ENCODE results near the gene BLVRB.
A peak's percentile ranks its signal among the peaks of the same experiment; 100 is the strongest.
"Not testable (repeated sequence)": the region's sequence is repeated elsewhere in the genome, so short reads cannot be mapped to it uniquely, and the experiment has no call there.

Gene BLVRB

GRCh38 chr19:40449506-40449905 lies 16.0 kb downstream of the BLVRB start:
- DNase-seq (ENCODE audit: low read depth), result no peak

GRCh38 chr19:40446263-40446784 lies 19.2 kb downstream of the BLVRB start:
- DNase-seq (ENCODE audit: low read depth), result no peak

DNA sequence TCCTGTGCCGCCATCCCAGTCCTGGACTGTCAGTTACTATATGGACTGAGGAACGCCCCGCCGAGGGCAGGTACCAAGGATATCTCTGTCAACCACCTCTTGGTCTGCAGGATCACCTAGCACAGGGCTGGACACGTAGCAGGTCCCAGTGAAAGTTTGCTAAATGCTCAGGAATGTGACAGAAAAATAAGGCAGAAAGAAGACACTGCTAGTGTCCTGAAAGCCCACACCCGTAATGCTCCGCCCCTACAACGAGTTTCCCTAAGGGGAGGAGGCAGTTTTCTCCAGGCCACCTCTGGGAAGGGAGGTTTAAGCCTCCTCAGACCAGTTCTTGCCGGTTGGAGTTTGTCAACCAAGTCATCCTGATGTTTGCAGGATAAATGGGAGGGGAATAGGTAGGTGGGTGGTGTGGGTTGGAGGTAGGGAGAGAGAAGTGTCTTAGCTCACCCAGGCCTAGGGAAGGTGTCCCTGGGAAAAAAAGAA lies 19.7 kb downstream of the BLVRB start:
- no peak for DNase-seq (ENCODE audit: low read depth)

DNA sequence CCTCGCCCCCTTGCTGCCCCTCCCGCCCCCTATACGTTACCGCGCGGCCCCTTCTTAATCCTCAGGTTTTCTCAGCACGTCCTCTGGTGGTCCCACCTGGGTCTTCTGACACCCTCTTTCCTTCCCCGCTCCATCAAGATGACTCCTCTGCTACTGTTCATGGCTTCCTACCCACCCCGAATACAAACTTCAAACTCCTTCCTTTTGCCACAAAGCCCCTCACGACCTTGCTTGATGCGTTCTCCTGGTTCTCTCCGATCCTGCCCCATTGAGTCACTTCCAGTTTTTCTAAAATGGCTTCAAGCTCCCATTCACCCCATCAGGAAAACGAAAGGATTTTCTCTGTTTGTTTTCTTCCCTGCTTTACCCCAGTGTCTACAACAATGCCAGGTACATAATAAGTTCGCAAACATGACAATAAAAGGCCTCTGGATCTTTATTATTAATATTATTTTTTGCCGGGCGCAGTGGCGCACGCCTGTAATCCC lies 20.7 kb downstream of the BLVRB start:
- DNase-seq (ENCODE audit: low read depth), result no peak

- peak; percentile 96 for DNase-seq (ENCODE audit: low read depth)
Measured at GRCh38 chr19:40444000-40444824, 21.3 kb downstream of the BLVRB start, which contains the start of gene SERTAD3. Gene SERTAD3, minus strand, starts transcription at chr19:40444335. Its CDS starts 2,255 bp downstream, at chr19:40442080.

DNA sequence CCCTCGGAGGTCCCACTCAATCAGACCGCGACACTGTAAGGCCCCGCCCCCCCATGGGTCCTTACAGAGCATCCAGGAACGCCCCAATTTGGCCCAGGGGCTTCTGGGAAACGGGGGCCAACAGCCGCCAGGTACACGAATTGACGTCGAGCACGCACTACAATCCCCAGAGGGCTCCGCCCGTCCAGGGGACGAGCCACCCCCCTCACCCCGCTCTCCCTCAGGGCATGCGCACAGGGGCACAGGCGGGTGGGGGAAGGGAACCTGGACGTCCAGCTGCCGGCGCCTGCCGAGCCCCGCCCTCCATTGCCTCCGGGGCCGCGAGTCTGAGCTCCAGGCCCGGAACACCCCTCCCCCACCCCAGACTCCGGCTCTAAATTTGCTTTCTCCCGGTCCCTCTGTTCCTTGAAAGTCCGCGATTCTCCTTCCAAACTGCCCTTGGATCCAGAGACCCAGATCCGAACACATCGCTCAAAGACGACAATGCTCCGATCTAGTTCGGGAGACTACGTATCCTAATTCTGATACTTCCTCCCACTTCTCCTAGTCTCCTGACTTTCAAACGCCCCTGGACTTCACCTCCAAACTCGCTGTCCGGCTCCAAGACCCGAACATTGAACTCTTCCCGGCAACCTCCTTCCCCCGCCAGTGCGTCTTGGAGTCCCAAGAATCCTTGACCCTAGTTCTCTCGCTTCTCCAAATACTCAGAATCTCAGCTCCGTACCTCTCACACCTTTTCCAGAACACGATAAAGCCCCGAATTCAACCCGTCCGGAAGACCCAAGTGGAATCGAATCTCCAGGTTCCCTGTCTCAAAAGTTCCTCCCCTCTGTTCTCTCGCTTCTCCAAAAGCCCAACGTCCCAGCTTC lies 22.2 kb downstream of the BLVRB start:
- peak; percentile 99 for DNase-seq (ENCODE audit: low read depth)

DNA sequence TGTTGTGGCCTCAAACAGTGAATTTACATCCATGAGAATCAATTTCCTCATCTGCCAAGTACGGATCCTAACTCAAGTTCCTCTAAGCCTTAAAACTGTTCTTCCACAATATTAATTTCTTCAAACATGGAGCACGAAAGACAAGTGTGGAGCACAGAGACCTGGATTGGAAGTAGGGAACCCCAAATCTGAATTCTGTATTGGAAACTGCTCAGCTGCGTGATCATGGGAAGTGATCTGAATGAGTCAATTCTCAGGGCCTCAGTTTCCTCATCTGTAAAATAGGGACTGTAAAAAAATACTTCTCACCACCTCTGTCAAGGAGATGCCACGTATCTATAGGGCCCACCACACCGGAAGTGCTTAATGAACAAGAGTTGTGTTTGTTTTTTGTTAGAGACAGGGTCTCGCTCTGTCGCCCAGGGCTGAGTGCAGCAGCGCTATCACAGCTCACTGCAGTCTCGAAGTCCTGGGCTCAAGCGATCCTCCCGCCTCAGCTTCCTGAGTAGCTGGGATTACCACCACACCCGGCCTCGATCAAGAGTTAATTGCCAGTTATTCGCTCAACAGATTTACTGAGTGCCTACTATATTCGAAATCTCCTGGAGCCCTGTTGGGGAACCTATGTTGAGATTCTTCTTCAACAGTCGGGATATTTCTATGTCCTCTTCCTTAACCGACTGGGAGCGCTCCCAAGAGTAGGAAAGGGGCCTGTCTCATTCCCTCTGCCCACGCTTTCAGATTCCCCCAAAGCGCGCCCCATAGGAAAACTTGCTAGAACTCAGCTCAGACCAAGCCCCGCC lies 23.0 kb downstream of the BLVRB start:
- DNase-seq (ENCODE audit: low read depth), result no peak

GRCh38 chr19:40441719-40442253 lies 23.8 kb downstream of the BLVRB start:
- DNase-seq (ENCODE audit: low read depth), result no peak

DNA sequence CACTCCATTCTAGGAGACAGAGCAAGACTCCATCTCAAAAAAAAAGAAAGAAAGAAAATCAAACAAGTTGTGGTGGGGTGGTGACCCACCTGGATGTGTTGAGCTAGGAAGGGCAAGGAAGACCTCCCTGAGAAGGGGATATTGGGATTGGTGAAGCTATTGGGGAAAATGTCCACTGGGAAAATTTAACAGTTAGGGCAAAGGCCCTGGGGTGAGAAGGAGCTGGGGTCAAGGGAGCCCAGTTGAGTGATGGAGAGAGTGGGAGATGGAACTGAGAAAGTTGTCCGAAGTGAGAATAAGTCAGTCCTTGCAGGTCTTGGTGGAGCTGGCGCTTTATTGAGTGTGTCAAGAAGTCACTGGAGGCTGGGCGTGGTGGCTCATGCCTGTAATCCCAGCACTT lies 27.3 kb downstream of the BLVRB start:
- no peak for DNase-seq (ENCODE audit: low read depth)

- peak; percentile 26 for DNase-seq (ENCODE audit: low read depth)
Measured at GRCh38 chr19:40433391-40434216, 31.9 kb downstream of the BLVRB start.

GRCh38 chr19:40432760-40433159 lies 32.8 kb downstream of the BLVRB start:
- DNase-seq (ENCODE audit: low read depth), result not testable (repeated sequence)

- DNase-seq (ENCODE audit: low read depth), result no peak
Measured at GRCh38 chr19:40431698-40432097, 33.8 kb downstream of the BLVRB start.

DNA sequence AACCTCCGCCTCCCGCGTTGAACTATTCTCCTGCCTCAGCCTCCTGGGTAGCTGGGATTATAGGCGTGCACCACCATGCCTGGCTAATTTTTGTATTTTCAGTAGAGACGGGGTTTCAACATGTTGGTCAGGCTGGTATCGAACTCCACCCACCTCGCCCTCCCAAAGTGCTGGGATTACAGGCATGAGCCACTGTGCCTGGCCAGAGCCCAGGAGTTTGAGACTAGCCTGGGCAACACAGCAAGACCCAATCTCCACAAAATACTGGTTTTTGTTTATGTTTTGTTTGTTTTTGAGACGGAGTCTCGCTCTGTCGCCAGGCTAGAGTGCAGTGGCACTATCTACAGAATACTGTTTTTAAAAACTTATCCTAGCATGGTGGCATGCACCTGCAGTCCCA lies 35.3 kb downstream of the BLVRB start:
- not testable (repeated sequence) for DNase-seq (ENCODE audit: low read depth)

DNA sequence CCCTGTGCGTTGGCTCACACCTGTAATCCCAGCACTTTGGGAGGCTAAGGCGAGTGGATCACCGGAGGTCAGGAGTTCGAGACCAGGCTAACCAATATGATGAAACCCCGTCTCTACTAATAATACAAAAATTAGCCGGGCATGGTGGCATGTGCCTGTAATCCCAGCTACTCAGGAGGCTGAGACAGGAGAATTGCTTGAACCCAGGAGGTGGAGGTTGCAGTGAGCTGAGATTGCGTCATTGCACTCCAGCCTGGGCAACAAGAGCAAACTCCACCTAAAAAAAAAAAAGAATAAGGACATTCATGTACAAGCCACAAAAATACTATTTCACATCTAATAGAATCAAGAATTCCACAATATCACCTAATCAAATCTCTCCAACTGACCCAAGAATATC lies 37.3 kb downstream of the BLVRB start:
- not testable (repeated sequence) for DNase-seq (ENCODE audit: low read depth)

DNA sequence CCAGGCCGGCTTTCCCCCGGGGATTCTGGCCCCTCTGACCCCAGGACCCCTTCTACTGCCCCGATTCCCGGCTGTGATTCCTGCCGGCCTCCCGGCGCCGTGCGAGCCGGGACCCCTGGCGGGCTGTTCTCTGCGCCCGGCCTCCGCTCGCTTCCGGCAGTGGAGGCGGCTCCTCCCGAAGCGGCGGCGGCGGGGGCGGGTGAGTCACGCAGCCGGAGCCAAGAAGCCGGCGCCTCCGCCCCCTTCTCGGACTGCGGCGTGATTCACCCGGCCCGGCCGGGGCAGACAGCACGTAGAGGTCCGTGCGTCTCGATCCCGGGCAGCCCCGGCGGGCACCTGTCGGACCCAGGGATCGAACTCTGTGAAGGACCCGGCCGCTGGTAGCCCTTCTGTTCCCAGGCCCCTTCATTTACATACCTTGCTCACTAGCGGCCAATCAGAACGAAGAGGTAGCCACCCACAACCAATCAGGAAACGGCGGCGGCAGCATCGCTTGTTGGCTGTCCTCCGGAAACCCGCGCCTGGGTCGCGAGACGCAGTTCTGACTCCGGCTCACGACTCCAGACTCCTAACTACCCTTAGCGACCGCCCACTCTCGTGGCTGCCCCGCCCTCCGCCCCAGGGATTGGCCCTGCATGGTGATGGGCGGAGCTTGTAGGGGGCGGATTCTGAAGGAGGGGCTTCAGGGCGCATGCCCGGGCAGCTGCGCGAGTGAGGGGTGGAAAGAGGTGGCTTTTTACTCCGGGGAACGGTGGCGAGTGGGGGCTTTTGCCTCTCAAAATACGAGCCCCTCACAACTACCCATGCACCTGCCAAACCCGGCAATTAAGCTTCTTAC lies 39.9 kb downstream of the BLVRB start, which contains the start of gene SERTAD1:
Gene SERTAD1, minus strand, starts transcription at position 543 of the 838 bp plus-strand sequence. CDS start 2,446 bp downstream, outside the sequence.
- peak; percentile 100 for DNase-seq (ENCODE audit: low read depth)

DNA sequence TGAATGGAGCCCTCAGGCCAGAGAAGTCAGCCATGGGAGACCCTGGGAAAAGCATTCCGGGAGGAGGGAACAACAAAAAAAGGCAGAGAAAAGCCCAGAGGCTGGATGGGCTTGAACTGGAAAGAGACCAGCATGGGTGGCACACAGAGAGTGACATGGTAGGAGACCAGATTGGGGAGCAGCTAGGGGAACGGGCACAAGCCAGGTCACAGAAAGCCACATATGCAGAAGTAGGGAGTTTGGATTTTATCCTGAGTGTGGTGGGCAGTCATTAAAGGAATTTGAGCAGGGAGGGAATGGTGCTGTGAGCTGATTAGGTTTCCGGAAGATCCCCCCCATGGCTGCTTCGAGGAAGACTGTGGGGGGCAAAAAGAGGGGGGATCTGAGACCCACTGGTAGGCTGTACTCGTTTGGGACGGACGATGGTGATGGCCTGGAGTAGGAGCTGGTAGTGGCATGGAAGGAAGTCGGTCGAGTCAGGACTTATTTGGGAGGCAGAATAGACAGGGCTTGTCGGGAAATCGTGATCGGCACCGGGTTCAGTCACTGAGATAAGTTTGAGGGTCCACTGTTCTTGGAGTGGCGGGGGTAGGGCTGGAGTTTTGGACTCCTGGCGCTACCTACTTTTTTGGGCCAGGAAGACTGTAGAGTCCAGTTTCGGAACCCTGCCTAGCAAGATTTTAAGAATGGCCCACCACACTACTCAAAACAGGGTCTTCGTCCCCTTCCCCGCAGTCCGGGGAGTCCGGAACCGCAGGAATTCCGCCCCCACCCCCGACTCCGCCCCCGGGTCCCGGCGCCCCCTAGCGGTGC lies 40.7 kb downstream of the BLVRB start:
- DNase-seq (ENCODE audit: low read depth), result no peak

- DNase-seq (ENCODE audit: low read depth), result no peak
Measured at GRCh38 chr19:40423938-40424337, 41.6 kb downstream of the BLVRB start.
